ENCODE measurements around the gene UBASH3A.

UBASH3A gene

DNA sequence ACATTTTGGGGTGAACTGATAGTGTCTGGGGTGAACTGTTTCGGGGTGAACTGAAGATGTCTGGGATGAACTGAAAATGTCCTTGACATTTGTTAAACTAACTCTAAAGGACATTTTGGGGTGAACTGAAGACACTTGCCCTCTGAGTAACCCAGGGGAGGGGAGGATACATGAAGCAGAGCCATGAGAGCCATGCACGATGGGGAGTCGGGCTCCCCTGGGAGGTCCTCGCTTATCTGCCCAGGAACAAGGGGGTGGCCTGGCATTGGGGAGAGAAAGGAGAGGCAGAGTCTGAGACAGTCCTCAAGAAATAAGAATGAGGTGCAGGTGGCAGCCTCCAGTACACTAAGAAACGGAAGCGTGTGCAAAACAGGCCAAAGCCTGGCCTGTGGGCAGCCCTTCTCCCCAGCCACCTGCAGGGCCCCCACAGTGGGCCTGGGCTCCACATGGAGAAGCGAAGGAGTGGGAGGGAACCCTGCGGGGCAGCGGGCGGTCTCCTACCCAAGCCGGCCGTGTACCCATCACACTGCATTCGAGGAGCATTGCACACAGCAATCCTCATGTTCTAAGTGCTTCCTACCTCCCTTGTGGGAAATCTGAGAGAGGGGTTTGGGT, 68.1 kb downstream of the UBASH3A start:
- no peak for DNase-seq

DNA sequence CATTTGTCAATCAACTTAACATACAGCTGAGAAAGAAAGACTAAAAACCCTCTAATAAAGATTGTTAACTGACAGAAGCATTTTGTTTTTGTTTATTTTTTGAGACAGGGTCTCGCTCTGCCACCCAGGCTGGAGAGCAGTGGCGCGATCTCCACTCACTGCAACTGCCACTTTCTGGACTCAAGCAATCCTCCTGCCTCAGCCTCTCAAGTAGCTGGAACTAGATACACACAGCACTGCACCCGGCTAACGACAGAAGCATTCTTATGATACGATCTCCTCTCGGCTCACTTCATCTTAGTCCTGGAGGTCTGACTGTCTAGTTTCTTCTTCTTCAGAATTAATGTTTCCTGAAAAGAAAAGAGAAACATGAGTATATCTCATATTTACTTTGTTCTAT, 68.8 kb downstream of the UBASH3A start:
- DNase-seq = no peak

DNA sequence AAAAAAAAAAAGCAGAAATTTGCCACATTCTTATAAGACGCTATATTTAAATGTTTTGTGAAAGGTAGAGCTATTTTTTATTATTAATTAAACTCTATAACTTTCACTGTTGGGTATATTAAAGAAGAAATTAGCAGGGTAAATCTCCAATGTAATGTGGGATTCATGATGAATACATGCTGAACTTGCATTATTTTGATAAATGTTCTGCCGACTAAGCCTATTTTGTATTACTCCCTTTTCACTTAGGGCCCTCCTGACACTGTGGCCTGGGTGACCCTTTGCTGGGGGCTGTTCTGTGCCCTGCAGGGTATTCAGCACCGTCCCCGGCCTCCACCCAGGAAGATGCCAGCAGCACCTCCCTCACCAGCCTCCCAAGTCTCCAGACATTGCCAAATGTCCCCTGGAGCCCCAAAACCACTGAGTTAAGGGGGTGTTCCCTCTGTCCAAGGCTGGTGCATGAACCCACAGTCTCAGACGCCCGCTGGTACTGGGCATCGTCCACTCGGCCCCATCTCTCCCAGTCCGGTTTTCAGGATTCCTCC, 69.9 kb downstream of the UBASH3A start:
- DNase-seq = no peak

DNA sequence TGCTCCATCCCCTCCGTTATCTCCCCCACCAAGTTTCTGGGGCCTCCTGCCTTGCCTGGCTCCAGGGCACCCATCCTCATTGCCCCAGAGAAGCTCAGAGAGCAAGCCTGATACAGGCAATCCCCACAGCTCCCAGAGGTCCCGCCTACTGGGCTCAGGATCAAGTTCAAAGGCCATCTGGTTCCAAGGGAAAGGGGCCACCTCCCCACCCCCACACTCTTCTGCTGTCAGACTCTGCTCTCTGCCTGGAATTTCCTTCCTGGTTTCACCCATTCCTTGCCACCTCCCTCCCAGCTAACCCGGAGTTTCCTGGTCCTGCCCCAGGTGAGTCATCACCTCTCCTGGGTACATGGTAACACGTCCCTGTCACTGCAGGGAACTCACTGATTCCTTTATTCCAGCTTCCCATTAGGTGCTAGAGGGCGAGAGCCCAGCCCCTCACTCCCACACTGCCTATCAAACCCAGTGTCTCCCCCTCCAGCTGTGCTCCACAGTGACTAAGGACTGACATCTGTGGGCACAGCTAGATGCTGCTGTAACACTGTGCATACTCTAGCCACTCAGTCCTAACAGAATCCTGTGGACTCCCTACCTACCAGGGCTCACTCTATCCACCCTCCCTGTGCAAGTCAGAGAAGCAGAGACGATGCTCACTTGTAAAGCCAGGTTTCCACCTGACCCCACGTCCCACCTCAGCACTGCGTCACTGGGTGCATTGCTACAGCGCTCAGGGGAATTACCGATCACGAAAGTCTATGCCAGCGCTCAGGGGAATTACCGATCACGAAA, 70.5 kb downstream of the UBASH3A start:
- no peak for DNase-seq

DNA sequence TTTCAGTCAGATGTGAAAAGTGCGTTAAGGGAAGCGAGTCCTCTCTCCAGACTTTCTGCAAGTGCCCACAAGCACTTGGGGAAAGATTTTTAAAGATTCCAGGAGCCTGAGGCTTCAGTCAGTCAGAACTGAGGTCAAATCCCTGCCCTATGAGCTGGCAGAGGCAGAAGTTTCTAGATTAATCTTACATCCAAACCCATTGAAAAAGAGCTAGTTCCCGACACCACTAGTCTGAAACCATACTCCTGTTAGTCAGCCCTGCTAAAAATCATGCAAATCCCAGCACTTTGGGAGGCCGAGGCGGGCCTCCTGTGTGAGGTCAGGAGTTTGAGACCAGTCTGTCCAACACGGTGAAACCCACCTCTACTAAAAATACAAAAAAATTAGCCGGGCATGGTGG, 71.3 kb downstream of the UBASH3A start:
- no peak for DNase-seq

- no peak for DNase-seq
Observed at GRCh38 chr21:42475526-42476387, 72.1 kb downstream of the UBASH3A start.

DNA sequence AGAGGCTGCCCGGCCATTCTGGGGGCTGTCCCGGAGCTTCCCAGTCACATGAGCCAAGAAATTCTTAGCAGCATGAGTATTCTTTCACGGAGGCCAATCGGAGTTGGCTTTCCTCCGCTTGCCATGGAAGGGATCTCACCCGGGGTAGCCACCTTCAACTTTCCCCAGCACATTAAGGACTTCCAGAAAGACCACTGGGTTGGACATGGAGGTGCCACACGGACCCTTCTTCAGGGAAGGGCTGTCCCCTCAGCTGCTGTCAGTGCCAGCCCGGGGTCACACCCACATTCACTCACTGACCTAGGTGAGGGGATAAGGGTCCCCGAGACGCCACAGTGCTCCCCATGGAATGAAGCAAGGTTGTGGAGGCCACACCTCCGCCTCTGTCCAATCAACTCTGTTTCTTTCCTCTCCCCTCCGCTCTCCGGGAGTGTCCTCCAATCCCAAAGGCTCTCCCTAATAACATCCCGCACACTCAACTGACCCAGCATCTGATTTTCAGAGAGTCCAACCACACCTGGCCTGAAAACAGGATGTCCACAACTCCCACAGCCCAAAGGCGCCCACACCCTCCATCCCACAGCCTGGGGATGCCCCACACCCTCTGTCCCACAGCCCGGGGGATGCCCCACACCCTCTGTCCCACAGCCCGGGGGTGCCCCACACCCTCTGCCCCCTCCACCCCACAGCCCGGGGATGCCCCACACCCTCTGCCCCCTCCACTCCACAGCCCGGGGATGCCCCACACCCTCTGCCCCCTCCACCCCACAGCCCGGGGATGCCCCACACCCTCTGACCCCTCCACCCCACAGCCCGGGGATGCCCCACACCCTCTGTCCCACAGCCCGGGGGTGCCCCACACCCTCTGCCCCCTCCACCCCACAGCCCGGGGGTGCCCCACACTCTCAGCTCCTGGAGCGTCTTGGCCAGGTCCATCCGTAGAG, 73.0 kb downstream of the UBASH3A start:
- DNase-seq = no peak

- no peak for DNase-seq
Observed at GRCh38 chr21:42478504-42478903, 74.8 kb downstream of the UBASH3A start.

- no peak for DNase-seq
Observed at GRCh38 chr21:42479582-42479981, 75.9 kb downstream of the UBASH3A start.

- no peak for DNase-seq
Observed at GRCh38 chr21:42480736-42481135, 77.0 kb downstream of the UBASH3A start.

GRCh38 chr21:42481169-42481568, 77.5 kb downstream of the UBASH3A start:
- no peak for DNase-seq

- DNase-seq = no peak
Observed at GRCh38 chr21:42484966-42485365, 81.3 kb downstream of the UBASH3A start.

DNA sequence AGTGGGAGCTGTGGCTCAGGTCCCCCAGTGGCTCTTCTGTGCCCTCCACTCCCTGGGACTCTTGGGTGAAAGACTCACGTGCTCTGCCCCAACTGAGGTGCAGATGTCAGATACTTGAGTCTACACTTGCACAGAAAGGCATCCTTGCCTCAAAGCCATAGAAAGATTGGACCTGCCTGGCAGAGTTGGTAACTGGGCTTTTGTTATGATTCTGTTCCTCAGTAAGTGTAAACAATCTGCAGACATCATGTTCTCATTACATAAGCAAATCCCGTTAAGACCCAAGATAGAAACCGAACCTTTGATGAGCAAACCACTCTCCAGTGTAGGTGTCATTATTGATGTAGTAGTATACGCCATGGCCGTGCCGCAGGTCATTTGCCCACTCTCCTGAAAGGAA, 82.4 kb downstream of the UBASH3A start:
- DNase-seq = no peak

- DNase-seq = no peak
Observed at GRCh38 chr21:42486531-42486930, 82.8 kb downstream of the UBASH3A start.

GRCh38 chr21:42489006-42489563, 85.4 kb downstream of the UBASH3A start:
- DNase-seq = no peak

GRCh38 chr21:42489991-42490390, 86.3 kb downstream of the UBASH3A start:
- no peak for DNase-seq

DNA sequence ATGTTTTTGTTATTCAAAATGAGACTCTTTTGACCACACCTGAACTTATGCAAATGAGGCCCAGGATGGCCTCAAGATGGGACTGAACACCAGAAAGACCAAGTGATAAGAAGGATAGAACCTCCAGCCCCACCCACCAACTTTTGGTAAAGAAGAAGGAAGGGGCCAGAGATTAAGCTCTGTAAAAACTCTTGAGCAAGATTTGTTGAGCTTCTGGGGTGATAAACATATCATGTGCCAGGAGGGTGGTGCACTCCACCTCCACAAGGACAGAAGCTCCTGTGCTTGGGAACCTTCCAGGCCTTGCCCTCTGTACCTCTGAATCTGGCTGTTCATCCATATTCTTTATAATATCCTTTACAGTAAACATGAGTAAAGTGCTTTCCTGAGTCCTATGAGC, 87.0 kb downstream of the UBASH3A start:
- DNase-seq = no peak

- DNase-seq = no peak
Observed at GRCh38 chr21:42491328-42491727, 87.6 kb downstream of the UBASH3A start.

- DNase-seq = no peak
Observed at GRCh38 chr21:42492201-42492600, 88.5 kb downstream of the UBASH3A start.

- no peak for DNase-seq
Observed at GRCh38 chr21:42493109-42494060, 89.7 kb downstream of the UBASH3A start.

- DNase-seq = no peak
Observed at GRCh38 chr21:42495027-42495426, 91.3 kb downstream of the UBASH3A start.

Measured in NCI-H1105 treated with DMSO at 0.1 percent for 48 hours (cell line).